NB4 (cell line): ENCODE results near the gene KLB.

Experiments
- DNase-seq: peaks from one replicate; pipeline ENCODE4 v3.0.0; 2010; ENCODE audit warnings: low read depth
- H3K4me3 ChIP-seq: one replicate; pipeline ENCODE4 v1.5.1; 2011; ENCODE audit warnings: mild to moderate bottlenecking, low read depth, low read length, moderate library complexity
- MYC ChIP-seq: IDR thresholded peaks from 2 replicates; pipeline ENCODE4 v1.6.1; 2011; ENCODE audit warnings: low read depth, low read length
- POLR2A ChIP-seq: IDR thresholded peaks from 2 replicates; pipeline ENCODE4 v1.6.1; 2011; ENCODE audit warnings: mild to moderate bottlenecking; ENCODE audit not compliant: insufficient read length; ENCODE audit errors: extremely low read depth
- TF ChIP-seq, protein P1 (sequence below): IDR thresholded peaks from one replicate; pipeline ENCODE4 v1.5.1; 2012; ENCODE audit warnings: low read depth, low read length
- TF ChIP-seq, protein P2 (sequence below): IDR thresholded peaks from 2 replicates; pipeline ENCODE4 v1.6.1; 2011; ENCODE audit warnings: low read depth, low read length

The KLB gene

DNA sequence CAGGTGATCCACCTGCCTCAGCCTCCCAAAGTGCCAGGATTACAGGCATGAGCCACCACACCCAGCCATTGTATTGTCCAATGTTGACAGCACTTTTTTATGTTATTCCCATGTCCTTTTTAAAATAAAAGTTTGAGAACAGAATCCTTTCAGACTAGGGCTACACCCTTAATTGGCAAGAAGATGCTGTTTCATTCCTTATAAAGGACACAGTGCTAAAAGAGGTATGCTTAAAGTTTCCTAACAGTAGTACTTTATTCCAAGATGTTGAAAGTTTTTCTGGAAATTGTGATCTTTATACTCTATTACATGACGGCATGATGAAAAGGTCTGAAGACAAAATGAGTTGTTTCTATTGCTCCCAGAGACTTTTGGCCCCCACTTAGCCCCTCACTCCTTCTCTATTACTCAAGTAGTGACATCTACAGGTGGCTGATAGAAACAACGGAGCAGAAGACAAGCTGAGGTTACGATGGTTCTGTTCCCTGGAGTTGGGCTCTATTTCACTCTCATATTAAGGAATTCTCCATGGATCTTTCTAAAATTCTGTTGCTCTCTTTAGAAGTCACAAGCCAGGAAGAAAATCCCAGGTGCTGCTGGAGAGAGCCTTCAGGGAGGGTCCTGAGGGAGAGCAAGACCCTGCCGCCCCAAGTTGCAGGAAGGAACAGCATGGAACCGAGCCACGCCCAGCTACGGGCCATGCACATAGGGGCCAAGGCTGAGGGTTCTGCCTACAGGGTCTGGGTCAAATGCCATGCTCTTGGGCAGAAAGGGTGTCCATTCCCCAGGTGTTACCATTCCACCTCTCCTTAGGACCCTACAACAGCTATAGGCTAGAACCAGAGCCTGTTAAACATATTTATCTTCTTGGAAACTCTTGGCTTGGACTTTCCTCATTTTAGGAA is 29.2 kb downstream of the KLB start:
- peak; percentile 37 for DNase-seq
- H3K4me3 ChIP-seq: no peak overlapping the region
- TF ChIP-seq, protein P1, sequence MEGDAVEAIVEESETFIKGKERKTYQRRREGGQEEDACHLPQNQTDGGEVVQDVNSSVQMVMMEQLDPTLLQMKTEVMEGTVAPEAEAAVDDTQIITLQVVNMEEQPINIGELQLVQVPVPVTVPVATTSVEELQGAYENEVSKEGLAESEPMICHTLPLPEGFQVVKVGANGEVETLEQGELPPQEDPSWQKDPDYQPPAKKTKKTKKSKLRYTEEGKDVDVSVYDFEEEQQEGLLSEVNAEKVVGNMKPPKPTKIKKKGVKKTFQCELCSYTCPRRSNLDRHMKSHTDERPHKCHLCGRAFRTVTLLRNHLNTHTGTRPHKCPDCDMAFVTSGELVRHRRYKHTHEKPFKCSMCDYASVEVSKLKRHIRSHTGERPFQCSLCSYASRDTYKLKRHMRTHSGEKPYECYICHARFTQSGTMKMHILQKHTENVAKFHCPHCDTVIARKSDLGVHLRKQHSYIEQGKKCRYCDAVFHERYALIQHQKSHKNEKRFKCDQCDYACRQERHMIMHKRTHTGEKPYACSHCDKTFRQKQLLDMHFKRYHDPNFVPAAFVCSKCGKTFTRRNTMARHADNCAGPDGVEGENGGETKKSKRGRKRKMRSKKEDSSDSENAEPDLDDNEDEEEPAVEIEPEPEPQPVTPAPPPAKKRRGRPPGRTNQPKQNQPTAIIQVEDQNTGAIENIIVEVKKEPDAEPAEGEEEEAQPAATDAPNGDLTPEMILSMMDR: peak; percentile 14
- TF ChIP-seq MYC (no peak), POLR2A (no peak)
- TF ChIP-seq, protein P2, sequence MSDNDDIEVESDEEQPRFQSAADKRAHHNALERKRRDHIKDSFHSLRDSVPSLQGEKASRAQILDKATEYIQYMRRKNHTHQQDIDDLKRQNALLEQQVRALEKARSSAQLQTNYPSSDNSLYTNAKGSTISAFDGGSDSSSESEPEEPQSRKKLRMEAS: no peak

DNA sequence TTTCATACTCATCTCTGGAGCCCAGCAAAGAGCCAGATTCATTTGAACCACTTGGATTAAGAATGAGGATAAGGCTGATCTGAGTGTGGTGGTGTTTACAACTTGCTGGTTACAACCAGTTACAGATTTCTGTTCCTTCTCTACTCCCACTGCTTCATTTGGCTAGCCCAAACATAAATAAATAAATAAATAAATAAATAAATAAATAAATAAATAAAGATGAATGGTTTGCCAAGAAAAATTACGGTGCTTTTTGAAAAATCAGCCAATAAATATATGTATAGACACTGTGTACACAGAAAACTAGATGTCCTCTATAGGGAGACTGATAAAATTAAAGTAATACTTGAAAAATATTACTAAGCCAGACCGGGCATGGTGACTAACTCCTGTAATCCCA is 34.9 kb downstream of the KLB start:
- H3K4me3 ChIP-seq: no peak overlapping the region
- no peak for DNase-seq
- TF ChIP-seq, protein P1: no peak
- no peak for TF ChIP-seq POLR2A
- TF ChIP-seq MYC: no peak
- TF ChIP-seq, protein P2: no peak

DNA sequence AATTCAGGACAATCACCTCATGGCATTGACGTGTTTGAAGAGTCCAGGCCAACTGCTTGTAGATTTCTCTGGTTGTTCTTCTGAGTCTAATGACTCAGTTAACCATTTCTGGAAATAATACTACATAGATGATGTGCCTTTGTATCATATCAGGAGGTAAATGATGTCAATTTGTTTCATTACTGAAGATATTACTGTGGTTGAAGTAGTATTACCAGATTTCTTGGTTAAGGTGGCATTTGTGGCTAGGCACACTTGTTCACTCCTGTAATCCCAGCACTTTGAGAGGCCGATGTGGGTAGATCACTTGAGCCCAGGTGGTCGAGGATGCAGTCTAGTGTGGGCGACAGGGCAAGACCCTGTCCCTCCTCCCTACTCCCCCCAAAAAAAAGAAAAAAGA is 36.3 kb downstream of the KLB start:
- TF ChIP-seq, protein P1: no peak
- TF ChIP-seq POLR2A: no peak
- TF ChIP-seq, protein P2: no peak
- no peak for TF ChIP-seq MYC
- DNase-seq: no peak
- no peak overlapping the region for H3K4me3 ChIP-seq

DNA sequence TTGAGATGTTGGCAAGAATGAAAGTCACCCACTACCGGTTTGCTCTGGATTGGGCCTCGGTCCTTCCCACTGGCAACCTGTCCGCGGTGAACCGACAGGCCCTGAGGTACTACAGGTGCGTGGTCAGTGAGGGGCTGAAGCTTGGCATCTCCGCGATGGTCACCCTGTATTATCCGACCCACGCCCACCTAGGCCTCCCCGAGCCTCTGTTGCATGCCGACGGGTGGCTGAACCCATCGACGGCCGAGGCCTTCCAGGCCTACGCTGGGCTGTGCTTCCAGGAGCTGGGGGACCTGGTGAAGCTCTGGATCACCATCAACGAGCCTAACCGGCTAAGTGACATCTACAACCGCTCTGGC is 39.7 kb downstream of the KLB start:
- H3K4me3 ChIP-seq: no peak overlapping the region
- TF ChIP-seq MYC (no peak), POLR2A (no peak)
- TF ChIP-seq, protein P1: no peak
- TF ChIP-seq, protein P2: no peak
- no peak for DNase-seq

DNA sequence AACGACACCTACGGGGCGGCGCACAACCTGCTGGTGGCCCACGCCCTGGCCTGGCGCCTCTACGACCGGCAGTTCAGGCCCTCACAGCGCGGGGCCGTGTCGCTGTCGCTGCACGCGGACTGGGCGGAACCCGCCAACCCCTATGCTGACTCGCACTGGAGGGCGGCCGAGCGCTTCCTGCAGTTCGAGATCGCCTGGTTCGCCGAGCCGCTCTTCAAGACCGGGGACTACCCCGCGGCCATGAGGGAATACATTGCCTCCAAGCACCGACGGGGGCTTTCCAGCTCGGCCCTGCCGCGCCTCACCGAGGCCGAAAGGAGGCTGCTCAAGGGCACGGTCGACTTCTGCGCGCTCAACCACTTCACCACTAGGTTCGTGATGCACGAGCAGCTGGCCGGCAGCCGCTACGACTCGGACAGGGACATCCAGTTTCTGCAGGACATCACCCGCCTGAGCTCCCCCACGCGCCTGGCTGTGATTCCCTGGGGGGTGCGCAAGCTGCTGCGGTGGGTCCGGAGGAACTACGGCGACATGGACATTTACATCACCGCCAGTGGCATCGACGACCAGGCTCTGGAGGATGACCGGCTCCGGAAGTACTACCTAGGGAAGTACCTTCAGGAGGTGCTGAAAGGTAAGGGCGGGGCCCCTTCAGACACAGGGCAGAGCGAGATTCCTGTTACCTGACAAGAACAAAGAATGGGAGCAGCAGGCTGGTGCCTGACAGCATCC is 40.3 kb downstream of the KLB start:
- TF ChIP-seq, protein P1: no peak
- TF ChIP-seq POLR2A (no peak), MYC (no peak)
- TF ChIP-seq, protein P2: no peak
- no peak overlapping the region for H3K4me3 ChIP-seq
- peak; percentile 25 for DNase-seq
